Measurements from ENCODE around the gene BOLA2B.

DNA sequence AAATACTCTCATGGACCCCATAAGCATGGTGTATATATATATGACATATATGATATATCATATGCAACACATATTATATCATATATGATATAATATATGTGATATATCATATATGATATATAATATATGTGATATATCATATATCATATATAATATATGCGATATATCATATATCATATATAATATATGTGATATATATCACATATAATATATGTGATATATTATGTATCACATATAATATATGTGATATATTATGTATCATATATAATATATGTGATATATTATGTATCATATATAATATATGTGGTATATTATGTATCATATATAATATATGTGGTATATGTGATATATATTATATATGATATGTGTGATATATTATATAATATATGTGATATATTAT, 48.5 kb downstream of the BOLA2B start:
- no peak for TF ChIP-seq MAZ (IDR thresholded peaks at IDR 0.05; ENCODE audit: borderline replicate concordance, low read depth, low read length)
- TF ChIP-seq MAFK (IDR thresholded peaks at IDR 0.05; ENCODE audit: low read depth, low read length) = no peak
- TF ChIP-seq FOS (IDR thresholded peaks at IDR 0.05; ENCODE audit: low read depth, low read length) = no peak
- no peak for TF ChIP-seq CTCF (conservative IDR thresholded peaks at IDR 0.05; ENCODE audit: low read depth, low read length)
- TF ChIP-seq POLR2A (IDR thresholded peaks at IDR 0.05; ENCODE audit: low read depth, low read length) = no peak
- no peak for TF ChIP-seq MXI1 (IDR thresholded peaks at IDR 0.05; ENCODE audit: borderline replicate concordance, low read depth, low read length)
- TF ChIP-seq, protein P1, sequence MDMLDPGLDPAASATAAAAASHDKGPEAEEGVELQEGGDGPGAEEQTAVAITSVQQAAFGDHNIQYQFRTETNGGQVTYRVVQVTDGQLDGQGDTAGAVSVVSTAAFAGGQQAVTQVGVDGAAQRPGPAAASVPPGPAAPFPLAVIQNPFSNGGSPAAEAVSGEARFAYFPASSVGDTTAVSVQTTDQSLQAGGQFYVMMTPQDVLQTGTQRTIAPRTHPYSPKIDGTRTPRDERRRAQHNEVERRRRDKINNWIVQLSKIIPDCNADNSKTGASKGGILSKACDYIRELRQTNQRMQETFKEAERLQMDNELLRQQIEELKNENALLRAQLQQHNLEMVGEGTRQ (IDR thresholded peaks at IDR 0.05; ENCODE audit: low read depth, low read length) = no peak

Data from IMR-90 (cell line).